Measurements from ENCODE around the gene ACTC1.

The ACTC1 gene

DNA sequence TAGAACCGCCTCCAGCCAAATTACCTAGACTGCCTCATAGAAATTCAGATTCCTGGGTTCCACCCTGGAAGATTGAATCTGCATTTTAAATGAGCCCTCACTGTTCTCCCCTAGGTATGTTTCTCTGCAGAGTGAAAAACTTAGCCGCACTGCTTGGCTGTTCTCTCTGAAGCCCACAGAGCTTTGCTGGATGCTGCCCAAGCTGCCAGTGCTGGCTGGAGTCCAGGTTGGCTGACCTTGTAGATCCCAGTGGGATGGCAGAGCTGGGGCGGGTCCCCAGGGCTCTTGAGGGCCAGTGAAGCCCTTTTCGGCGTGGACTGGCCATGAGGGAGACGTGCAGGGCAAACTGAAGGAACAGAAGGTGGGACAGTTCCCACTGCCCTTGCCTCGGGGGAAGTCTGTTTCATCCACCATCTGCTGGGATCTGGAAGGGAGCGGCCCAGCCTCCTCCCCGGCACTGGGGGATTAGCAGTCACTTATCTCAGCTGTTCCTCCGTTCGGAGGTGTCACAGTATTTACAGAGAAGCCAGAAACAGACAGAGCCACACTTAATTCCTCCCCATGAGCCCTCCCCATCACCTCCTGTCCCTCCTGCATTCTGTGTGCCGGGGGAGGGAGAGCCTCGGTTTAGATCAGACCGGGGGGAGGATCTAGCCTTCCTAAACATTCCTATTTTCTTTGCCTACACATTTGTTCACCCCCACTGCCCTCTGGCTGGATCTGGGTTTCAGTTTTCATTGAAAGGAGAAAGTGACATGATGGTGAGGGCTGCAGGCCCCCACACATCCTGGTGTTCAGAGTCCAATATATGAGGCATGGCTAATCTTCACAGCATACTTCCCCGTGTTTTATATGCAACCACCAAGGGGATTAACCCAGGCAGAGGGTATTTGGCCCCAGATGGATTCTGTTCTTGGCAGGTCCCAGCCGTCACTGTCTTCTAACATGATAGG lies 4.1 kb upstream of the ACTC1 start:
- DNase-seq (ENCODE audit: low read depth in 2 of 2): no peak

DNA sequence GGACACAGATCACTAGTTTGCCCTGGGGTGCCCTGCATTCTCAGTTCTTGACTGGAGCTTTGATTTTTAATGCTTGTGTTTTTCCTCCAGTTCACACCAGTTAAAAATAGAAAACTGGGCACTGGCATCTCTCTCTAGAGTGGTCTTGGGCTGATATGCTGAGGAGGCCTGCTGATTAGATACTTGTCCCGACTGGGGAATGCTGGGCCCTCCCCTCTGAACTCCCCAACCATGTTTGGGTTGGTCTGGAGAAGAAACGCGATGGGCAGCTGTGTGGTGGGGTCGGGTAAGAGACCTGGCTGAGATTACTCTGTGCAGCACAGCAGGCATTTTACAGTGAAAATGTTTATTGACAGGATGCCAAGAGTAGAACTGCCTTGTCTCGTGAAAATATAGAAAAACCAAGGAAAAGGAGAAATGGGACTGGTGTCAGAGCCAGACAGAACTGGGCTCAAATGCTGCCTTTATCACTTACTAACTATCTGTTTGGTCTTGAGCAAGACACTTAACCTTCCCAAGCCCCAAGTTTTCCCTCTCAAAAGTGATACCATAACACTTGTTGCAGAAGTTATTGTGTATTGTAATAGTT lies 1.6 kb upstream of the ACTC1 start:
- DNase-seq (ENCODE audit: low read depth in 2 of 2): no peak

DNA sequence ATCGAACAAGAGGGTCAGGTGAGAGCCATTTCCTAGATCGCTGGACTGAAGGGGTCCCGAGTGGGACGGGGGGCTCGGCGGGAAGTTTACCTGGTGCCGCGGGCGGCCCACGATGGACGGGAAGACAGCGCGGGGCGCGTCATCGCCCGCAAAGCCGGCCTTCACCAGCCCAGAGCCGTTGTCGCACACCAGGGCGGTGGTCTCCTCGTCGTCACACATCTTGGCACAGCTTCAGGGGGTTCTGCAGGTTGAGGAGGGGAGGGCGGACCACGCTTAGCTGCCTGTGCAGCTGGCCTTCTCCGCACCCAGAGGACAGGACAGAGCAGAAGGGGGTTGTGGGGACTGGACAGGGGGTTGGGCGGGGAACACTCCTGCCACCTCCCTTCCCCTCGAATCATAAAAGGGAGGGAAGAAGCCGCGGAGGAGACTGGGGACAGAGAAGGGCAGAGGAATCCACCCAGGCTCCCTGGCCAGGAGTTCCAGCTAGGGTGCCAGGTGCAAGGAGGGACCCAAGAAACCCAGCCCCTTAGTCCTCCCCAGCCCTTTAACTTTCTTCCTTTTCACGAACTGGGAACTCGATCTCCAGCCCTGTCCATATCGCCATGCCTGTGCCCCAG lies 651 bp downstream of the ACTC1 start:
- DNase-seq (ENCODE audit: low read depth in 2 of 2): no peak

DNA sequence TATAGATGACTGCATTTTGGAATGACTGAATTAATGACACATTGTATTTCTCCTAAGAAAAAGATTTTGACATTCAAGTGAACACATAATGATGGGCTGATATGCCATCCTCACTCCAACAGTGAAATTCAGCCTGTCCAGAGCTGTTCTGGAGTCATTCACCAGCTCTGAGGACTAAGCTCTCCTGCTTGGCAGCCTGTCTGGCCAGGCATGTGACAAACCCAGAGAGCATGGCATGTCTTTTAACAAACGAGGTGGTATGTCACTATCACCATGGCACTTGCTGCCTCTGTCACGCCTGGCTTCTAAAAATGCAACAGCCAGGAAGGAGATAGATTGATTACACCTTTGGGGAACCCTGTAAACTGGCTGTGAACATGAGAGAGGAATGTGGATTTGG lies 1.4 kb downstream of the ACTC1 start:
- no peak for DNase-seq (ENCODE audit: low read depth in 2 of 2)

DNA sequence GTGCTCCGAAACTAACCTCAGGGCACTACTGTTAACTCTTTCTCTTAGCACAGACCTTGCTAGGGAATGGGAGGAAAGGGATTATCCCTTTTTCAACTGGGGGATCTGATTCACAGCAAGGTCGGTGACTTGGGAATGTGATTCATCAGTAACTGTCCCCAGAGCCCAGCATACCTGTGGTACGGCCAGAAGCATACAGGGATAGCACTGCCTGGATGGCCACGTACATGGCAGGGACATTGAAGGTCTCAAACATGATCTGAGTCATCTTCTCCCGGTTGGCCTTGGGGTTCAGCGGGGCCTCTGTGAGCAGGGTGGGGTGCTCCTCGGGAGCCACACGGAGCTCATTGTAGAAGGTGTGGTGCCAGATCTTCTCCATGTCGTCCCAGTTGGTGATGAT lies 2.3 kb downstream of the ACTC1 start:
- no peak for DNase-seq (ENCODE audit: low read depth in 2 of 2)

DNA sequence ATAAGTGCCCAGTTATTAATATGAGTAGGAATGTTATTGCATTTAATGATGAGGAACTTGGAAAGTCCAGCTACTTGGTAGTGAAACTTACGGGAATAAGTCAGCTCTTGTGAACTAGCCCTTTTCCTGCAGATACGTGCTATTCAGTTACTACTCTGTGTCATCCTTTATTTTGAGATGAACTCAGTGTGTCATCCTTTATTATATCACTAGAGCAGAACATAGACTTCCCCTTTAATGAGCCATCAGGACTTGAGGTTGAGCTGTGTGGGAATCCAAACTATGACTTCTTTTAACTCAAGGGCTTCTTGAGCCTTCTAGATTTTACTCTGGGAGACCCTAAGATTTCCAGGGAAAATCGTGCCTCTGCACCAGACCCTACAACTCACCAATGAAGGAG lies 3.6 kb downstream of the ACTC1 start:
- no peak for DNase-seq (ENCODE audit: low read depth in 2 of 2)

DNA sequence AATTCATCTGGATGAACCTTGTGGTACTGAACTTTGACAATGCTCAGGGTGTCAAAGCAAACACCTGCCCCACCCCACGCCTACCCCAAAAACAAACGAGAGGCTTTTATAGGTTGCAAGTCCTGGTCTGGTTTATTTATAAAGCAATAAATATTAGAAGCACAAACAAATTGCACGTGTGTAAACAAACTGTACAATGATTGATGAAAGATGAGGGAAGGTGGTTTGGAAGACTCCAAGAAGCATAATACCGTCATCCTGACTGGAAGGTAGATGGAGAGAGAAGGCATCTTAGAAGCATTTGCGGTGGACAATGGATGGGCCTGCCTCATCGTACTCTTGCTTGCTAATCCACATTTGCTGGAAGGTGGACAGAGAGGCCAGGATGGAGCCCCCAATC lies 5.2 kb downstream of the ACTC1 start:
- DNase-seq (ENCODE audit: low read depth in 2 of 2): no peak

DNA sequence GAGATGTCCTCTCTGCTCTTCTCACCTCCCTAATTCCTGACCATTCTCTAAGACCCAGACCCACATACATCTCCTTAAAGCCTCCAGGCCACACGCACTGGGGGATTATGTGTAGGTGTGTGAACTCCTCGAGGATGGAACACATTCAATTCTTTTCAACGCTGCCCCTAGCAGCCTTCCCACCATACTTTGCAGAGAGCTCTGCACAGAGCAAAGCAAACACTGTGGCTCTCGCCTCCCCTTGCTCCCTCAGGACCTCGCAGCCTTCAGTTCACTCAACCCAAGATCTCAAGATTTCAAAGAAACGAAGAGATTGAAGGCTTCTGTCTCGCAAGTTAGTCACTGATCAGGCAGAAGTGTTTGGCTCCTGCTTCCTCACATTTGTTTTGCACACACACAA lies 6.0 kb downstream of the ACTC1 start:
- DNase-seq (ENCODE audit: low read depth in 2 of 2): no peak

DNA sequence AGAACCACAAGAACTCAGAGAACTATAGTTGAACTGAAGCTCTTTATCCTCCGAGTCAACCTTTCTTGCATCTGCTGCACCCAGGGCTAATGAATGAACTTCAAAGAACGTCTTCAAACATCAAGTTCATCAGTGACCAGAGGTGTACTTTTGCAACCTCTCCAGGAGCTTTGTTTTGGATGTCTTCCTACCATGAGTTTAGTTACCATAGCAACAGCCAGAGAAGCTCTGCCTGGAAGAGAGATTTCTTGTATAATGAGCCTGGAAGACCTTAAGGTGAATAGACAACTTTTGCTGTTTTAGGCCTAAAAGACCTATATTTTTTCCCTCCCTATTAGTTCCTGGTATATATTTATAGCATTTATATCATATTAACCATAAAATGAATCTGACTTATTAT lies 9.1 kb downstream of the ACTC1 start:
- no peak for DNase-seq (ENCODE audit: low read depth in 2 of 2)

DNA sequence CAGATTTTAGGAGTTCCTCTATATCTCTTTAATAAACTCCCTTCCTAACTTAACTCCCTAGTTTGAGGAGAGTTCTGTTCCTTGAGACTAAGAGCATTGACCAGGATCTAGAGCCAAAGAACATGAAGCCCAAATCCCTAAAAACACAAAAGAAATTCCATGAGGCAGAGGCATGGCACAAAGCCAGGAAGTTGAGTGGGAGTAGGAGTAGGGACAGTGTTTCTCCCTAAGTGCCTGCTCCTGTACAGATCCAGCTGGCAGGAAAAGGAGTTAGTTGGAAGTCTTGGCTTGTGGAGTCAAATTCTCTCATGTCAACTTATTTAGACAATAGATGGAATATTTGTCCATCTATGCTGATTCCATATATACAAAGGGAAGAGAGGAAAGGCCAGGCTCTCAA lies 11.4 kb downstream of the ACTC1 start:
- no peak for DNase-seq (ENCODE audit: low read depth in 2 of 2)

DNA sequence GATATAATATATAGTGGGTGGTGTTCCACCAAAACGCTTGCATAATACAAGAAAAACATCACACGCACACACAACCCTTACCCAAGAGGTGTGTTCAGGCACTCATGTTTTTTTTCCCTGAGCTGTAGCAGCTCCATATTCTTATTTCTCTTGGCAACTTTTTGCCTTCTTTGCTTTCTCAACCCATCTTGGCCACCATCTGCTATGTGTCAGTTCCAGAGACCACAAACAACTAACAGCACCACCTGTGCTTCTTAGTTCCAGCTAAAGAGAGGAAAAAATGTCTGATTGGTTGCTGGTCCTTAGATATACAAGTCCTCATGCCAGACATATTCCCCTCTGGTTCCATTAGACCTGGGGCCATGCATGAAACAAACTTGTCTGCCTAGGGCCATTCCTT lies 11.9 kb downstream of the ACTC1 start:
- no peak for DNase-seq (ENCODE audit: low read depth in 2 of 2)

DNA sequence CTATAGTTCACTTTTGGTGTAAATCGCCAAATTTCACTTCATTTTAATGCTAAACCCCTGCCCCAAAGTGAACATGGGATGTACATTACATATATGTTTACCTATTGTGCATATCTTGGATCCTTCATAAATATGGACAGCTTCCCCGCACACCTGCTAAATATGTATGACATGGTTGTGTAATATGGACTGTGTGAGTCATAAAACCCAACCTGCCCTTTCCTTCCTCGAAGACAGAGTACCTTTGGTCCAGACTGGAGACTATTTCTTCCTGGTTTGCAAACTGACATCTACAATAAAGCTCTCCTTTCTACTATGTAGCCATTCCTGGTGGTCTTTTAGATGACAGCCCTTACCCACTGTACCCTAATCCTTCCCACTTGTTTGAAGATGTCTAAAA lies 12.4 kb downstream of the ACTC1 start:
- DNase-seq (ENCODE audit: low read depth in 2 of 2): no peak

DNA sequence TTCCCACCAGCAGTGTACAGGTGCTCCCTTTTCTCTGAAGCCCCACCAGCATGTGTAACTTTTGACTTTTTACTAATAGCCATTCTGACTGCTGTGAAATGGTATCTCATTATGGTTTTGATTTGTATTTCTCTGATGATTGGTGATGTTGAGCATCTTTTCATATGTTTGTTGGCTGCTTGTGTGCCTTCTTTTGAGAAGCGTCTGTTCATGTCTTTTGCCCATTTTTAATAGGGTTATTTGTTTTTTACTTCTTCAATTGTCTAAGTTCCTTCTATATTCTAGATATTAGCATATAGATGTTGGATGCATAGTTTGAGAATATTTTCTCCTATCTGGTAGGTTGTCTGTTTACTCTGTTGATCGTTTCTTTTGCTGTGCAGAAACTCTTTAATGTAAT lies 14.6 kb downstream of the ACTC1 start:
- DNase-seq (ENCODE audit: low read depth in 2 of 2): no peak

DNA sequence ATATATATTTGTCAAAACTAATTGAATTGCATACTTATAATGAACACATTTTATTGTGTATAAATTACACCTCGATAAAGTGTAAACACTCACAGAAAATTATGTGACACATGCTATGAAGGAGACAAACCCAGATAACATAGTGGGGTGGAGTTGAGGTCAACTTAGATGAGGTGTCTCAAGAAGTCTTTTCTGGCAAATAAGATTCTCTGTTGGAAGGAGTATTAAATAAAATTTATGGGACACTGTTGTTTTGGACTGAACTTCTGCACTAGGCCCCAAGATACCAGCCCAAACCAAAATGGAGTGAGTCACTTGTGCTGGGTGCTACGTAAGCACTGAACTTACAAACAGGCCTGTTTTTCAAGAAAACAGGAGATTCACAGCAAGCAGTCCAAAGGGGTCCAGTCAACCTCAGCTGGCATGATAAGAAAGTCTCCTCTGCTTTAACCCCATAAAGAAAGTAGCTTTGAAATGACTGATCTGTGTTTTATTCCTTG lies 18.7 kb downstream of the ACTC1 start:
- no peak for DNase-seq (ENCODE audit: low read depth in 2 of 2)

DNA sequence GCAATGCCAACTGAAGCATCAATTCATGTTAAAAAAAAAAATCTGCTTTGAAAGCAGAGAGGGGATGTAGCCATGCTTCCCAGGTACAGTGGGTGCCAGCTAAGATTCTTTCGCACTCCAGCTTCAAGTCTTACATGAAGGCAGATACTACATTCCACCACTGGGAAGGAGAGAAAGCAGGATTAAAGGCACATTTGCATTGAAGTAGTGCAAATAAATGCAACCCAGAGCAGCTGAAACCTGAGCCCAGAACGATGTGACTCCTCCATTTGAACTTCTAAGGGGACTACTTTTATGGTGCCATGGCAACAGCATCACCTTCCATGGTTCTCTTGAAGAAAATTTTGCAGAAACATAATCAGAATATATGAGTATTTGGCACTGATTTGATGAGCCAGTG lies 21.4 kb downstream of the ACTC1 start:
- no peak for DNase-seq (ENCODE audit: low read depth in 2 of 2)

DNA sequence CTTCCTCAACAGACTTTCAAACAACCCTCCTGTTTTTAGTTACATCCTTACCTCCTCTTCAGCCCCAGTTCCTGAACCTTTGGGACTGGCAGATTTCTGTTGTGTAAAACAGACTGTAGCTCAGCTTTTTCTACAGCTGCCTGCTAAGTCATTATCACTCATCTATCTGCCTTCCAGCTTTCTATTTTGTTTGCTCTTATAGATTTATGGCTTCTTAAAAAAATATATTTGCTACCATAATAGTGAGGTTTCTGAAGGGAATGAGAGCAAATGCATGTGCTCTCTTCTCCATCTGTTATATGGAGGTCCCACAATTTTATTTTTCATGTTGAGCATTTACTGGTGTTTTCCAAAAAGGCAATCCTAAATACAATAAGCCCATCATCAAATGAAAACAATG lies 22.3 kb downstream of the ACTC1 start:
- DNase-seq (ENCODE audit: low read depth in 2 of 2): no peak

DNA sequence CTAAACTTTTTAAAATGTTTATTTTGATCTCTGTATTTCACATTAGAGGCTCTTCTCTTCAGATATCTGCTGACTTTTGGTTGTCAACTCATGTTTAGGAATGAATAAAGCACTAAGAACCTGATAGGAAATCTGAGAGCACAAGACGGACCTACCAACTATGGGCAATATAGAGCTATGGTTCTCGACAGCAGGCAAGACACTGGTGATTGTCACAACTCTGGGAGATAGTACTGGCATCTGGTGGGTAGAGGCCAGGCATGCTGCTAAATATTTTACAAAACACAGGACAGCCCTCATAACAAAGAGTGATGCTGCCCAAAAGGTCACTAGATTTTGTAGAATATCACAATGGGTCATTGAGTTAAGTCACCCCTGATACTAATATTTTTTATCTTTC lies 23.0 kb downstream of the ACTC1 start:
- no peak for DNase-seq (ENCODE audit: low read depth in 2 of 2)

DNA sequence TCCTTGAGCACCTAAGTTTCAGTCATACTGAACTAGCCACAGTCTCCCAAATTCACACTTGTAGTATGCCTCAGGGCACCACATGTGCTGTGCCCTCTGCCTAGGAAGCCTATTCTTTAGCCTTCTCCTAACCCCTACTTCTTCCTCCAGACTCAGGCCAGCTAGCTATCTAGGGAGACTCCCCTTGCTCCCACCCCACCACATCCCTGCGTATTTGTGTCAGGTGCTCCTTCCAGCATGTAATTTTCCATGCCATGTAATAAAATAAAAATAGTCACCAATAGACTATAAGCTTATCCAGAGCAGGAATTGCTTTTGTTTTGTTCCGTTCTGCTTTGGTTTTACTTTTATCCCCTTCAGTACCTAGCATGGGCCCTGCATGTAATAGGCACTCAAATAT lies 25.6 kb downstream of the ACTC1 start:
- no peak for DNase-seq (ENCODE audit: low read depth in 2 of 2)

DNA sequence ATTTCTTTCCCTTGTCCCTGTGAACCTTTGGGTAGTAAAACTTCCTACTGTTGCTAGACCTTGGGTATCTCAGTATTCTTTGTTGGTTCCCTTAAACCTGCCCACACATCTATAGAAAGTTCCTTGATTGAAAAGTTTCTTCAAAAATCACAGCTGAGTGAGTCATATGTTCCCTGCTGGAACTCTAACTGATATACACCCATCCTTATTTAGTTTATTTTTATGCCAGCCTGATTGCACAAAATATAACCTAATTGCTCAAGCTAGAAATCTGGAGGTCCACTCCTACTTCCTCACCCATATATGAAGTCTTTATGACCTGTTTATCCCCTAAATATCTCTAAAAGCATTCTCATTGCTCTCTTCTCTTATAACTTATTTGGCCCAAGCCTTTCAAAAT lies 26.8 kb downstream of the ACTC1 start:
- DNase-seq (ENCODE audit: low read depth in 2 of 2): no peak

DNA sequence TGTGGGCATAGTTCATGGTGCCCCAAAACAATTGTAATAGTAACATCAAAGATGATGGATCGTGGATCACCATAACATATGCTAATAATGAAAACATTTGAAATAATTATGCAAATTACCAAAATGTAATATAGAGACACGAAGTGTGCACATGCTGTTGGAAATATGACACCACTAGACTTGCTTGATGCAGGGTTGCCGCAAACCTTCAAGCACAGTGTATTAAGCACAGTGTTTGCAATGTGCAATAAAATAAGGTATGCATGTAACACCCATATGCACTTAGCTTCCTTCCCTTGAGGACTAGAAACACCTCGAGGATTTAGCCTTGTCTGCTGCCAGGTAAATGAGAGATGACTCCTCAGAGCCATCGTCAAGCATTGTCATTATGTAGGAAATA lies 29.6 kb downstream of the ACTC1 start:
- DNase-seq (ENCODE audit: low read depth in 2 of 2): no peak

DNA sequence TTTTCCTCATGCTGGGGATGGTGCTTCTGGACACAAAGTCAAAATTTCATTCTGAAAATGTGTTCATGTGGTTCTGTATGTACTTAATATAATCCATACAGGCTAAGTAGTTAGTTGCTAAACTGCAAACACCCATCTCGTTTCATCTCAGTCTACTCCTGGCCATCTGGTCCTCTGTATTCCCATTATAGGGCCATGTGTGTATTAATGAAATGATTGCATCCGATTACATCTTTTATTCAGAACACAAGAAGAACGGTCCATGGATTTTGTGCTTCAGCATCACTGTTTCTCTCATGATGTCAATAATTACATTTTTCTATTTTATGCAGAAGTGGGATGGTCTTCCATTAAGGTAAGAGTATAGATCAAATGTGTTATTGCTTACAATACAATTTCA lies 34.4 kb downstream of the ACTC1 start:
- no peak for DNase-seq (ENCODE audit: low read depth in 2 of 2)

DNA sequence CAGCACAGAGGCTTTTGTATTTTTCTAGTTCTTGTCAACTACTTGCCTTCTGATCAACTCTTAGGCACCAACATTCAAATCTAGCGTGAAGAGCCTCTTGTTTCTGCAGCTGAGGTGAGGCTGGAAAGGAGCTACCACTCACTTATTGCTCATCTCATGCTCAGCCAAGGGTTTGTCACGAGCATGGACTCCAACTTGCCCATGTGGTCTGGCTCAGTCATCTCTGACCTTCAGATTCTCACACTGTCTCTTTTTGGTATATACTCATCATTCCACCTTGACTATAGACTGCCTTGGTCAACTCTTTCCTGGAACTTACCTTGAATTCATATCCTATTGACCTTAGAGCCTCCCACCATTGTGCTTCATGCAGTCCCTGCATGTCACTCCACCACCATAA lies 35.4 kb downstream of the ACTC1 start:
- DNase-seq (ENCODE audit: low read depth in 2 of 2): no peak

DNA sequence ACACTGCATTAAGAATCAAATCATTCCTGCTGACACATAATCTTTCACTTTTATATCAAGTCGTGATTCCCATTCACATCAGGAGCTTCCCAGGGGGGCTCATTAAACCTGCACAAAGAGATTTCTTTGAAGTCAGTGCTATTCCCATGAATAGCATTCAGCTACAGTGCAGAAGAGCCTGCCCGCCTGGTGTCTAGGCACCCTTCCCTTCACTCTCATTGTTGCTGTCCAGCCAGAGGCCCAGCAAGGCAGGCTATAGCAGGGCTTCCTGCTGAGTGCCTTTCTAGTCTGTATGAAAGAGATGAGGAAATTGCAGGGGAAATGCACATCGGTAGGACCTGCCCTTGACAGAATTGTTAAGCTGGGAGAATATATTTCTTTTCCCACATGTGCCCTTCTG lies 36.0 kb downstream of the ACTC1 start:
- no peak for DNase-seq (ENCODE audit: low read depth in 2 of 2)

Measured in stimulated activated CD8-positive, alpha-beta memory T cell treated with anti-CD3 and anti-CD28 coated beads, Interleukin-15, amount 100 ng/mL, for 4 hours (primary cell).